ENCODE measurements around the gene NRL. TPM values are rescaled to one million over a fixed set of nuclear protein-coding genes. Genes with fewer than 3 reads are reported as not detected.

NRL gene
- total and polyA plus RNA-seq, 7 donors: 1.2 to 5.1 (median 2.4) TPM

GRCh38 chr14:24060984-24061913 is 53.5 kb downstream of the NRL start:
- intact Hi-C loops (cut with DNase I): no loop called here
- ATAC-seq (no peak), DNase-seq (no peak)
- H3K4me1 ChIP-seq: no peaks in the 10 kb centered on the region
- no peak for TF ChIP-seq CTCF (IDR thresholded peaks at IDR 0.05)
- no peaks in the 10 kb centered on the region for H3K9me3 ChIP-seq
- no peak overlapping the region for H3K27ac ChIP-seq
- peaks cover 0 to 3% (median 0%) of the 10 kb centered on the region in 3 donors for H3K27me3 ChIP-seq (ENCODE audit: insufficient read depth in 3 of 3, low read length in 2 of 3)
- WGBS, 3 donors: 95 to 96% (median 95%) methylated on average over 7 of the region's 7 CpGs
- H3K36me3 ChIP-seq (ENCODE audit: insufficient read depth in 1 of 2, low read depth in 1 of 2): no peaks in the 10 kb centered on the region
- no peak overlapping the region for H3K4me3 ChIP-seq

GRCh38 chr14:24060443-24060842 is 54.3 kb downstream of the NRL start:
- DNase-seq: no peak
- 81 to 91% (median 90%) methylated on average over 10 of the region's 10 CpGs for WGBS, 3 donors
- no peak overlapping the region for H3K4me3 ChIP-seq
- no peaks in the 10 kb centered on the region for H3K4me1 ChIP-seq
- ATAC-seq: no peak
- no peak overlapping the region for H3K27ac ChIP-seq
- intact Hi-C loops (cut with DNase I): no loop called here
- H3K27me3 ChIP-seq (ENCODE audit: insufficient read depth in 3 of 3, low read length in 2 of 3): peaks cover 0 to 10% (median 0%) of the 10 kb centered on the region in 3 donors
- no peaks in the 10 kb centered on the region for H3K36me3 ChIP-seq (ENCODE audit: insufficient read depth in 1 of 2, low read depth in 1 of 2)
- H3K9me3 ChIP-seq: no peaks in the 10 kb centered on the region
- no peak for TF ChIP-seq CTCF (IDR thresholded peaks at IDR 0.05)

- Histone ChIP-seq H3K36me3 (ENCODE audit: insufficient read depth in 1 of 2, low read depth in 1 of 2) (no peaks in the 10 kb centered on the region), H3K27me3 (ENCODE audit: insufficient read depth in 3 of 3, low read length in 2 of 3) (peaks cover 0 to 15% (median 0%) of the 10 kb centered on the region in 3 donors), H3K9me3 (no peaks in the 10 kb centered on the region), H3K4me3 (no peak overlapping the region), H3K4me1 (no peaks in the 10 kb centered on the region), H3K27ac (no peak overlapping the region)
- ATAC-seq: no peak
- no peak for DNase-seq
- 89 to 93% (median 91%) methylated on average over 16 of the region's 16 CpGs for WGBS, 3 donors
- TF ChIP-seq CTCF (IDR thresholded peaks at IDR 0.05): no peak
- intact Hi-C loops (cut with DNase I): loop anchor here (2.0 to 5.0 kb wide), 3 partner anchors 31 to 247 kb away; partner anchors contain the start of genes CIDEB (in 1 of the 2) and IRF9 (in 1 of the 2)
Observed at GRCh38 chr14:24059841-24060388, 54.8 kb downstream of the NRL start.

GRCh38 chr14:24058951-24059475 is 55.7 kb downstream of the NRL start:
- no peak for ATAC-seq

More at GRCh38 chr14:24058951-24059475, 55.7 kb downstream of the NRL start:
- TF ChIP-seq CTCF (IDR thresholded peaks at IDR 0.05): no peak
- DNase-seq: no peak
- Histone ChIP-seq H3K4me3 (no peak overlapping the region), H3K27me3 (ENCODE audit: insufficient read depth in 3 of 3, low read length in 2 of 3) (peaks cover 0 to 19% (median 0%) of the 10 kb centered on the region in 3 donors), H3K27ac (no peak overlapping the region), H3K4me1 (no peaks in the 10 kb centered on the region), H3K9me3 (no peaks in the 10 kb centered on the region), H3K36me3 (ENCODE audit: insufficient read depth in 1 of 2, low read depth in 1 of 2) (no peaks in the 10 kb centered on the region)
- intact Hi-C loops (cut with DNase I): loop anchor here (1.0 to 5.0 kb wide), 5 partner anchors 31 to 248 kb away; partner anchors contain the start of genes CIDEB (in 1 of the 2) and IRF9 (in 1 of the 2)
- WGBS, 3 donors: 86 to 91% (median 88%) methylated on average over 10 of the region's 10 CpGs
